HFFc6 (cell line): ENCODE data around the gene KRTAP2-3. TPM values are rescaled to one million over a fixed set of nuclear protein-coding genes. Genes with fewer than 3 reads are reported as not detected.

Source experiments
- DNase-seq: peaks from one replicate; pipeline ENCODE4 v3.0.0-alpha.2; 2018
- H3K27ac Mint-ChIP-seq: 2 replicates; pipeline ENCODE4 v1.8.0; 2020; ENCODE audit warnings: mild to moderate bottlenecking, mixed read lengths
- H3K27me3 Mint-ChIP-seq: 2 replicates; pipeline ENCODE4 v1.8.0; 2021; ENCODE audit warnings: mild to moderate bottlenecking, moderate library complexity, mixed read lengths; ENCODE audit not compliant: insufficient read depth
- H3K36me3 Mint-ChIP-seq: 2 replicates; pipeline ENCODE4 v1.8.0; 2021; ENCODE audit warnings: low read depth, mixed read lengths
- H3K4me1 Mint-ChIP-seq: 2 replicates; pipeline ENCODE4 v1.8.0; 2020; ENCODE audit warnings: low read depth, mixed read lengths
- H3K4me3 Mint-ChIP-seq: 2 replicates; pipeline ENCODE4 v1.8.0; 2020; ENCODE audit warnings: mild to moderate bottlenecking, moderate library complexity, mixed read lengths
- H3K9me3 Mint-ChIP-seq: 2 replicates; pipeline ENCODE4 v1.8.0; 2020; ENCODE audit warnings: mild to moderate bottlenecking, mixed read lengths
- CTCF ChIP-seq: fragments of 200-600 bp; sonication (generic); IDR thresholded peaks from 2 replicates; pipeline ENCODE4 v1.5.0; 2021; ENCODE audit warnings: antibody characterized with exemption, mild to moderate bottlenecking
- total RNA-seq, 6 experiments: library from RNA; stranded (reverse); fragmentation: NEBNext Ultra II Directional; extraction: Animal tissue kit (Norgen Biotek cat#: 25700); gene quantifications; 2 replicates in 1 of 6; 3 replicates in 5 of 6; pipeline ENCODE4 v1.2.3, GENCODE V29; 2021

Gene KRTAP2-3
- total RNA-seq, 6 experiments from 2014 or later = 30.3 to 105 (median 44.4) TPM

DNA sequence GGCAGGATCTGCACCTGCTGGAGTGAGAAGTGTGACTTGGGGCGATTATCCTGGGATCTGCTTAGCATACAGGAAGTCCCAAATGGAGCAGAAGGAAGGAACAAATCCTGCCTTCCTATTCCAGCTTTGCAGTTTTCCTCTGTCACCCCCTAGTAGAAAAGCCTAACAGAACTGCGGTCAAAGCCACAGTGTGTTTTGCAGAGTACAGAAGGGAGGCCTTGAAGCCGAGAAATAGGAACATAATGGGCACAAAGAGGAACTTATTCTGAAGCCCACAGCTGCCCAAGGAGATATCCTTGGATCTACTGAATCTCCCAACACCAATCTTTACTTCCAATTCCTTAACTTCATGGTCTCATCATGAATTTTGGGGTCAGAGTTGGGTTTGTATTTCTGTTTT lies 41.4 kb downstream of the KRTAP2-3 start:
- Mint-ChIP-seq H3K9me3 (no peaks in the 10 kb centered on the region; the same call in 1 of the 2 replicates), H3K36me3 (peaks cover 7% of the 10 kb centered on the region; the same call in 1 of the 2 replicates), H3K4me3 (no peak overlapping the region), H3K27me3 (no peaks in the 10 kb centered on the region), H3K27ac (no peak overlapping the region), H3K4me1 (peaks cover 24% of the 10 kb centered on the region)
- no peak for TF ChIP-seq CTCF
- no peak for DNase-seq

- no peak for TF ChIP-seq CTCF
- H3K4me1 Mint-ChIP-seq = peaks cover 39% of the 10 kb centered on the region
- no peaks in the 10 kb centered on the region for H3K27me3 Mint-ChIP-seq
- no peaks in the 10 kb centered on the region; the same call in 1 of the 2 replicates for H3K9me3 Mint-ChIP-seq
- H3K4me3 Mint-ChIP-seq = no peak overlapping the region
- DNase-seq = no peak
- H3K27ac Mint-ChIP-seq = no peak overlapping the region; the same call in 1 of the 2 replicates
- H3K36me3 Mint-ChIP-seq = no peaks in the 10 kb centered on the region
These were observed 43.2 kb downstream of the KRTAP2-3 start for GRCh38 chr17:41016578-41017215.

GRCh38 chr17:41015454-41015853 lies 44.5 kb downstream of the KRTAP2-3 start:
- no peaks in the 10 kb centered on the region for H3K36me3 Mint-ChIP-seq
- no peak for DNase-seq
- H3K9me3 Mint-ChIP-seq = no peaks in the 10 kb centered on the region
- TF ChIP-seq CTCF = no peak
- H3K4me3 Mint-ChIP-seq = no peak overlapping the region
- H3K27me3 Mint-ChIP-seq = no peaks in the 10 kb centered on the region
- no peak overlapping the region for H3K27ac Mint-ChIP-seq
- H3K4me1 Mint-ChIP-seq = peaks cover 37% of the 10 kb centered on the region

GRCh38 chr17:41013606-41014005 lies 46.3 kb downstream of the KRTAP2-3 start:
- Mint-ChIP-seq H3K27me3 (no peaks in the 10 kb centered on the region), H3K9me3 (no peaks in the 10 kb centered on the region), H3K4me3 (peak overlapping the region; percentile 55), H3K36me3 (no peaks in the 10 kb centered on the region), H3K27ac (peak overlapping the region; percentile 64), H3K4me1 (peaks cover 42% of the 10 kb centered on the region)
- no peak for TF ChIP-seq CTCF
- DNase-seq = peak; percentile 52

GRCh38 chr17:41013181-41013580 lies 46.7 kb downstream of the KRTAP2-3 start:
- no peaks in the 10 kb centered on the region for H3K27me3 Mint-ChIP-seq
- H3K9me3 Mint-ChIP-seq = no peaks in the 10 kb centered on the region
- peaks cover 44% of the 10 kb centered on the region for H3K4me1 Mint-ChIP-seq
- TF ChIP-seq CTCF = no peak
- no peaks in the 10 kb centered on the region for H3K36me3 Mint-ChIP-seq
- H3K27ac Mint-ChIP-seq = peak overlapping the region; percentile 68
- peak overlapping the region; percentile 55 for H3K4me3 Mint-ChIP-seq
- DNase-seq = peak; percentile 78
